ENCODE measurements around the gene INSL3.

GRCh38 chr19:17805427-17805826 is 15.9 kb downstream of the INSL3 start:
- TF ChIP-seq CTCF (IDR thresholded peaks at IDR 0.05): no peak
- TF ChIP-seq EZH2 (IDR thresholded peaks at IDR 0.05; ENCODE audit: borderline replicate concordance, insufficient read depth, low read depth, low read length, poor library complexity, severe bottlenecking): no peak
